ENCODE results near the gene LHPP.
A peak's percentile ranks its signal among the peaks of the same experiment; 100 is the strongest.

Gene LHPP

GRCh38 chr10:124532106-124532641, 70.6 kb downstream of the LHPP start:
- Histone ChIP-seq H3K4me3 (ENCODE audit: low read length) (no peak overlapping the region), H3K36me3 (ENCODE audit: control insufficient read depth, low read length) (no peaks in the 10 kb centered on the region), H3K27ac (ENCODE audit: low read depth, low read length) (no peak overlapping the region), H3K4me2 (ENCODE audit: low read length) (0 out of 2 replicates have a peak overlapping the region, but pooled peaks have one; percentile 8), H3K9me3 (ENCODE audit: control insufficient read depth, insufficient read depth, low read length) (no peaks in the 10 kb centered on the region), H3K27me3 (ENCODE audit: control insufficient read depth, low read length) (no peaks in the 10 kb centered on the region), H4K20me1 (ENCODE audit: control insufficient read depth, insufficient read depth, low read depth, low read length) (no peaks in the 10 kb centered on the region), H3F3A (ENCODE audit: control insufficient read depth, insufficient read depth) (peaks cover 31% of the 10 kb centered on the region), H3K79me2 (ENCODE audit: control insufficient read depth, low read length) (no peaks in the 10 kb centered on the region), H3K4me1 (ENCODE audit: control insufficient read depth, low read length) (peaks cover 75% of the 10 kb centered on the region), H3K9me2 (replicated peaks; ENCODE audit: control insufficient read depth, low read length) (no peaks in the 10 kb centered on the region)
- TF ChIP-seq, protein P1, sequence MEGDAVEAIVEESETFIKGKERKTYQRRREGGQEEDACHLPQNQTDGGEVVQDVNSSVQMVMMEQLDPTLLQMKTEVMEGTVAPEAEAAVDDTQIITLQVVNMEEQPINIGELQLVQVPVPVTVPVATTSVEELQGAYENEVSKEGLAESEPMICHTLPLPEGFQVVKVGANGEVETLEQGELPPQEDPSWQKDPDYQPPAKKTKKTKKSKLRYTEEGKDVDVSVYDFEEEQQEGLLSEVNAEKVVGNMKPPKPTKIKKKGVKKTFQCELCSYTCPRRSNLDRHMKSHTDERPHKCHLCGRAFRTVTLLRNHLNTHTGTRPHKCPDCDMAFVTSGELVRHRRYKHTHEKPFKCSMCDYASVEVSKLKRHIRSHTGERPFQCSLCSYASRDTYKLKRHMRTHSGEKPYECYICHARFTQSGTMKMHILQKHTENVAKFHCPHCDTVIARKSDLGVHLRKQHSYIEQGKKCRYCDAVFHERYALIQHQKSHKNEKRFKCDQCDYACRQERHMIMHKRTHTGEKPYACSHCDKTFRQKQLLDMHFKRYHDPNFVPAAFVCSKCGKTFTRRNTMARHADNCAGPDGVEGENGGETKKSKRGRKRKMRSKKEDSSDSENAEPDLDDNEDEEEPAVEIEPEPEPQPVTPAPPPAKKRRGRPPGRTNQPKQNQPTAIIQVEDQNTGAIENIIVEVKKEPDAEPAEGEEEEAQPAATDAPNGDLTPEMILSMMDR (IDR thresholded peaks at IDR 0.05; ENCODE audit: low read depth, low read length, poor library complexity, severe bottlenecking): peak; percentile 80
- no peak for TF ChIP-seq EZH2phosphoT487 (IDR thresholded peaks at IDR 0.05; ENCODE audit: borderline replicate concordance, low read length)

DNA sequence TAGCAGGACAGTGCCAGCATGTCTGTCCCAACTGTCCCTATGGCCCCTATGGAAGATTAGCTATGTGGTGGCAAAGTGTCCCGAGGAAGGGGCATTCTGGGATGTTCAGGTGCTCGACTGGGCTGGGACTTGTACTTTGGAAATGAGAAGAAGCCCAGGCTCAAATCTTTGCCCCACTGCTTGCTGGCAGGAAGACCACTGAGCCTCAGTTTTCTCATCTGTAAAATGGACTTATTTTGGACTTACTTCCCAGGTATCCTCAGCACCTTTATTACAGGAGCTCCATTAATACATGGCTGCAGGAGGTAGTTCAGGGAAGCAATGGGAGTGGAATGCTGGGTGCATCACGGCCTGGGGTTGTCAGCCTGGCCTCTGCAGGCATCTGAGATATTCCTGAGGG, 71.2 kb downstream of the LHPP start:
- Histone ChIP-seq H3K4me3 (ENCODE audit: low read length) (no peak overlapping the region), H4K20me1 (ENCODE audit: control insufficient read depth, insufficient read depth, low read depth, low read length) (no peaks in the 10 kb centered on the region), H3K9me2 (replicated peaks; ENCODE audit: control insufficient read depth, low read length) (no peaks in the 10 kb centered on the region), H3K36me3 (ENCODE audit: control insufficient read depth, low read length) (no peaks in the 10 kb centered on the region), H3F3A (ENCODE audit: control insufficient read depth, insufficient read depth) (peaks cover 31% of the 10 kb centered on the region), H3K4me2 (ENCODE audit: low read length) (no peak overlapping the region), H3K27me3 (ENCODE audit: control insufficient read depth, low read length) (no peaks in the 10 kb centered on the region), H3K79me2 (ENCODE audit: control insufficient read depth, low read length) (no peaks in the 10 kb centered on the region), H3K27ac (ENCODE audit: low read depth, low read length) (no peak overlapping the region), H3K9me3 (ENCODE audit: control insufficient read depth, insufficient read depth, low read length) (no peaks in the 10 kb centered on the region), H3K4me1 (ENCODE audit: control insufficient read depth, low read length) (peaks cover 81% of the 10 kb centered on the region)
- TF ChIP-seq, protein P1 (IDR thresholded peaks at IDR 0.05; ENCODE audit: low read depth, low read length, poor library complexity, severe bottlenecking): no peak
- TF ChIP-seq EZH2phosphoT487 (IDR thresholded peaks at IDR 0.05; ENCODE audit: borderline replicate concordance, low read length): no peak

- Histone ChIP-seq H3K36me3 (ENCODE audit: control insufficient read depth, low read length) (no peaks in the 10 kb centered on the region), H3K79me2 (ENCODE audit: control insufficient read depth, low read length) (no peaks in the 10 kb centered on the region), H3K4me2 (ENCODE audit: low read length) (no peak overlapping the region), H3K9me3 (ENCODE audit: control insufficient read depth, insufficient read depth, low read length) (no peaks in the 10 kb centered on the region), H3K27ac (ENCODE audit: low read depth, low read length) (no peak overlapping the region), H3K27me3 (ENCODE audit: control insufficient read depth, low read length) (no peaks in the 10 kb centered on the region), H4K20me1 (ENCODE audit: control insufficient read depth, insufficient read depth, low read depth, low read length) (no peaks in the 10 kb centered on the region), H3K4me1 (ENCODE audit: control insufficient read depth, low read length) (peaks cover 86% of the 10 kb centered on the region), H3K9me2 (replicated peaks; ENCODE audit: control insufficient read depth, low read length) (no peaks in the 10 kb centered on the region), H3F3A (ENCODE audit: control insufficient read depth, insufficient read depth) (peaks cover 31% of the 10 kb centered on the region), H3K4me3 (ENCODE audit: low read length) (no peak overlapping the region)
- TF ChIP-seq EZH2phosphoT487 (IDR thresholded peaks at IDR 0.05; ENCODE audit: borderline replicate concordance, low read length): no peak
- TF ChIP-seq, protein P1 (IDR thresholded peaks at IDR 0.05; ENCODE audit: low read depth, low read length, poor library complexity, severe bottlenecking): no peak
Measured at GRCh38 chr10:124533266-124533665, 71.6 kb downstream of the LHPP start.
